ENCODE data around the gene NYNRIN.

GRCh38 chr14:24425704-24426103 lies 26.9 kb downstream of the NYNRIN start:
- TF ChIP-seq, protein P1, sequence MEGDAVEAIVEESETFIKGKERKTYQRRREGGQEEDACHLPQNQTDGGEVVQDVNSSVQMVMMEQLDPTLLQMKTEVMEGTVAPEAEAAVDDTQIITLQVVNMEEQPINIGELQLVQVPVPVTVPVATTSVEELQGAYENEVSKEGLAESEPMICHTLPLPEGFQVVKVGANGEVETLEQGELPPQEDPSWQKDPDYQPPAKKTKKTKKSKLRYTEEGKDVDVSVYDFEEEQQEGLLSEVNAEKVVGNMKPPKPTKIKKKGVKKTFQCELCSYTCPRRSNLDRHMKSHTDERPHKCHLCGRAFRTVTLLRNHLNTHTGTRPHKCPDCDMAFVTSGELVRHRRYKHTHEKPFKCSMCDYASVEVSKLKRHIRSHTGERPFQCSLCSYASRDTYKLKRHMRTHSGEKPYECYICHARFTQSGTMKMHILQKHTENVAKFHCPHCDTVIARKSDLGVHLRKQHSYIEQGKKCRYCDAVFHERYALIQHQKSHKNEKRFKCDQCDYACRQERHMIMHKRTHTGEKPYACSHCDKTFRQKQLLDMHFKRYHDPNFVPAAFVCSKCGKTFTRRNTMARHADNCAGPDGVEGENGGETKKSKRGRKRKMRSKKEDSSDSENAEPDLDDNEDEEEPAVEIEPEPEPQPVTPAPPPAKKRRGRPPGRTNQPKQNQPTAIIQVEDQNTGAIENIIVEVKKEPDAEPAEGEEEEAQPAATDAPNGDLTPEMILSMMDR (conservative IDR thresholded peaks at IDR 0.05; ENCODE audit: low read depth in 2 of 2): no peak
- TF ChIP-seq ZNF331 (CRISPR knock-in tag; IDR thresholded peaks at IDR 0.05; ENCODE audit: low read depth): no peak
- TF ChIP-seq POLR2AphosphoS5 (IDR thresholded peaks at IDR 0.05; ENCODE audit: low read depth): no peak
- no peak for TF ChIP-seq REST (IDR thresholded peaks at IDR 0.05; ENCODE audit: unreplicated experiment)
- no peak for TF ChIP-seq EZH2 (IDR thresholded peaks at IDR 0.05; ENCODE audit: low read depth, unreplicated experiment)
- TF ChIP-seq JUNB (IDR thresholded peaks at IDR 0.05; ENCODE audit: unreplicated experiment): no peak
- TF ChIP-seq EZH2phosphoT487 (IDR thresholded peaks at IDR 0.05; ENCODE audit: unreplicated experiment): no peak
- TF ChIP-seq CREB1 (CRISPR knock-in tag; IDR thresholded peaks at IDR 0.05; ENCODE audit: low read depth): no peak
- no peak for TF ChIP-seq ZNF114 (CRISPR knock-in tag; IDR thresholded peaks at IDR 0.05)
- TF ChIP-seq STAT1 (IDR thresholded peaks at IDR 0.05; ENCODE audit: unreplicated experiment): no peak

Data from GM23338 (cell line).